ENCODE data around the gene SACS. TPM values are rescaled to one million over a fixed set of nuclear protein-coding genes. Genes with fewer than 3 reads are reported as not detected.

Gene SACS
- total and polyA plus RNA-seq, 2 of the 8 experiments (the other 6 are each of a cell fraction or from before 2014, with no cell fraction given): 11.0 to 54.2 TPM

GRCh38 chr13:23288564-23288963 lies 144.9 kb downstream of the SACS start (continued):
- TF ChIP-seq, protein P1, sequence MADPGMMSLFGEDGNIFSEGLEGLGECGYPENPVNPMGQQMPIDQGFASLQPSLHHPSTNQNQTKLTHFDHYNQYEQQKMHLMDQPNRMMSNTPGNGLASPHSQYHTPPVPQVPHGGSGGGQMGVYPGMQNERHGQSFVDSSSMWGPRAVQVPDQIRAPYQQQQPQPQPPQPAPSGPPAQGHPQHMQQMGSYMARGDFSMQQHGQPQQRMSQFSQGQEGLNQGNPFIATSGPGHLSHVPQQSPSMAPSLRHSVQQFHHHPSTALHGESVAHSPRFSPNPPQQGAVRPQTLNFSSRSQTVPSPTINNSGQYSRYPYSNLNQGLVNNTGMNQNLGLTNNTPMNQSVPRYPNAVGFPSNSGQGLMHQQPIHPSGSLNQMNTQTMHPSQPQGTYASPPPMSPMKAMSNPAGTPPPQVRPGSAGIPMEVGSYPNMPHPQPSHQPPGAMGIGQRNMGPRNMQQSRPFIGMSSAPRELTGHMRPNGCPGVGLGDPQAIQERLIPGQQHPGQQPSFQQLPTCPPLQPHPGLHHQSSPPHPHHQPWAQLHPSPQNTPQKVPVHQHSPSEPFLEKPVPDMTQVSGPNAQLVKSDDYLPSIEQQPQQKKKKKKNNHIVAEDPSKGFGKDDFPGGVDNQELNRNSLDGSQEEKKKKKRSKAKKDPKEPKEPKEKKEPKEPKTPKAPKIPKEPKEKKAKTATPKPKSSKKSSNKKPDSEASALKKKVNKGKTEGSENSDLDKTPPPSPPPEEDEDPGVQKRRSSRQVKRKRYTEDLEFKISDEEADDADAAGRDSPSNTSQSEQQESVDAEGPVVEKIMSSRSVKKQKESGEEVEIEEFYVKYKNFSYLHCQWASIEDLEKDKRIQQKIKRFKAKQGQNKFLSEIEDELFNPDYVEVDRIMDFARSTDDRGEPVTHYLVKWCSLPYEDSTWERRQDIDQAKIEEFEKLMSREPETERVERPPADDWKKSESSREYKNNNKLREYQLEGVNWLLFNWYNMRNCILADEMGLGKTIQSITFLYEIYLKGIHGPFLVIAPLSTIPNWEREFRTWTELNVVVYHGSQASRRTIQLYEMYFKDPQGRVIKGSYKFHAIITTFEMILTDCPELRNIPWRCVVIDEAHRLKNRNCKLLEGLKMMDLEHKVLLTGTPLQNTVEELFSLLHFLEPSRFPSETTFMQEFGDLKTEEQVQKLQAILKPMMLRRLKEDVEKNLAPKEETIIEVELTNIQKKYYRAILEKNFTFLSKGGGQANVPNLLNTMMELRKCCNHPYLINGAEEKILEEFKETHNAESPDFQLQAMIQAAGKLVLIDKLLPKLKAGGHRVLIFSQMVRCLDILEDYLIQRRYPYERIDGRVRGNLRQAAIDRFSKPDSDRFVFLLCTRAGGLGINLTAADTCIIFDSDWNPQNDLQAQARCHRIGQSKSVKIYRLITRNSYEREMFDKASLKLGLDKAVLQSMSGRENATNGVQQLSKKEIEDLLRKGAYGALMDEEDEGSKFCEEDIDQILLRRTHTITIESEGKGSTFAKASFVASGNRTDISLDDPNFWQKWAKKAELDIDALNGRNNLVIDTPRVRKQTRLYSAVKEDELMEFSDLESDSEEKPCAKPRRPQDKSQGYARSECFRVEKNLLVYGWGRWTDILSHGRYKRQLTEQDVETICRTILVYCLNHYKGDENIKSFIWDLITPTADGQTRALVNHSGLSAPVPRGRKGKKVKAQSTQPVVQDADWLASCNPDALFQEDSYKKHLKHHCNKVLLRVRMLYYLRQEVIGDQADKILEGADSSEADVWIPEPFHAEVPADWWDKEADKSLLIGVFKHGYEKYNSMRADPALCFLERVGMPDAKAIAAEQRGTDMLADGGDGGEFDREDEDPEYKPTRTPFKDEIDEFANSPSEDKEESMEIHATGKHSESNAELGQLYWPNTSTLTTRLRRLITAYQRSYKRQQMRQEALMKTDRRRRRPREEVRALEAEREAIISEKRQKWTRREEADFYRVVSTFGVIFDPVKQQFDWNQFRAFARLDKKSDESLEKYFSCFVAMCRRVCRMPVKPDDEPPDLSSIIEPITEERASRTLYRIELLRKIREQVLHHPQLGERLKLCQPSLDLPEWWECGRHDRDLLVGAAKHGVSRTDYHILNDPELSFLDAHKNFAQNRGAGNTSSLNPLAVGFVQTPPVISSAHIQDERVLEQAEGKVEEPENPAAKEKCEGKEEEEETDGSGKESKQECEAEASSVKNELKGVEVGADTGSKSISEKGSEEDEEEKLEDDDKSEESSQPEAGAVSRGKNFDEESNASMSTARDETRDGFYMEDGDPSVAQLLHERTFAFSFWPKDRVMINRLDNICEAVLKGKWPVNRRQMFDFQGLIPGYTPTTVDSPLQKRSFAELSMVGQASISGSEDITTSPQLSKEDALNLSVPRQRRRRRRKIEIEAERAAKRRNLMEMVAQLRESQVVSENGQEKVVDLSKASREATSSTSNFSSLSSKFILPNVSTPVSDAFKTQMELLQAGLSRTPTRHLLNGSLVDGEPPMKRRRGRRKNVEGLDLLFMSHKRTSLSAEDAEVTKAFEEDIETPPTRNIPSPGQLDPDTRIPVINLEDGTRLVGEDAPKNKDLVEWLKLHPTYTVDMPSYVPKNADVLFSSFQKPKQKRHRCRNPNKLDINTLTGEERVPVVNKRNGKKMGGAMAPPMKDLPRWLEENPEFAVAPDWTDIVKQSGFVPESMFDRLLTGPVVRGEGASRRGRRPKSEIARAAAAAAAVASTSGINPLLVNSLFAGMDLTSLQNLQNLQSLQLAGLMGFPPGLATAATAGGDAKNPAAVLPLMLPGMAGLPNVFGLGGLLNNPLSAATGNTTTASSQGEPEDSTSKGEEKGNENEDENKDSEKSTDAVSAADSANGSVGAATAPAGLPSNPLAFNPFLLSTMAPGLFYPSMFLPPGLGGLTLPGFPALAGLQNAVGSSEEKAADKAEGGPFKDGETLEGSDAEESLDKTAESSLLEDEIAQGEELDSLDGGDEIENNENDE (IDR thresholded peaks at IDR 0.05; ENCODE audit: insufficient replicate concordance, low read length): no peak
- TF ChIP-seq EGR1 (IDR thresholded peaks at IDR 0.05; ENCODE audit: borderline replicate concordance, low read depth, low read length) (no peak), TCF12 (IDR thresholded peaks at IDR 0.05; ENCODE audit: low read depth, low read length) (no peak), SRF (IDR thresholded peaks at IDR 0.05; ENCODE audit: low read depth, low read length) (no peak), POLR2A (IDR thresholded peaks at IDR 0.05; ENCODE audit: control extremely low read depth in 1 of 2, low read depth in 2 of 2, low read length in 2 of 2) (no peak)

All from H1 (cell line).